Measurements from ENCODE around the gene STKLD1. TPM values are rescaled to one million over a fixed set of nuclear protein-coding genes. Genes with fewer than 3 reads are reported as not detected.

The STKLD1 gene
- total and polyA plus RNA-seq, 9 of the 15 experiments (the other 6 are each of a cell fraction or from before 2014, with no cell fraction given), result 0.10 to 0.65 (median 0.33) TPM; not detected in 2

GRCh38 chr9:133335924-133336811, 40.0 kb upstream of the STKLD1 start, which contains the start of gene SURF6 (continued):
- TF ChIP-seq TRIM25 (IDR thresholded peaks at IDR 0.05; ENCODE audit: borderline replicate concordance) (no peak), STAT6 (CRISPR knock-in tag; IDR thresholded peaks at IDR 0.05) (no peak), GMEB1 (CRISPR knock-in tag; IDR thresholded peaks at IDR 0.05) (peak; percentile 85), TRIM28 (IDR thresholded peaks at IDR 0.05) (no peak), NR1H2 (CRISPR knock-in tag; IDR thresholded peaks at IDR 0.05) (no peak), ZNF282 (CRISPR knock-in tag; IDR thresholded peaks at IDR 0.05) (no peak), CCAR2 (IDR thresholded peaks at IDR 0.05; ENCODE audit: low read depth, low read length) (no peak), ZNF655 (CRISPR knock-in tag; IDR thresholded peaks at IDR 0.05) (no peak)

All from K562 (cell line).